Muscle of leg (tissue), 11 donors: ENCODE results near the gene MBOAT2. TPM values are rescaled to one million over a fixed set of nuclear protein-coding genes. Genes with fewer than 3 reads are reported as not detected.
"Not testable (repeated sequence)": the region's sequence is repeated elsewhere in the genome, so short reads cannot be mapped to it uniquely, and the experiment has no call there.

ENCODE experiments used
- DNase-seq: peaks from one replicate; pipeline ENCODE4 v3.0.0; 2013
- H3K27ac ChIP-seq: one replicate; pipeline ENCODE4 v1.5.1; 2013; ENCODE audit warnings: mild to moderate bottlenecking, low read length, control low read depth
- H3K27me3 ChIP-seq: one replicate; pipeline ENCODE4 v1.6.1; 2013; ENCODE audit warnings: low read length; ENCODE audit not compliant: control insufficient read depth, insufficient read depth
- H3K36me3 ChIP-seq: one replicate; pipeline ENCODE4 v1.6.1; 2013; ENCODE audit warnings: low read length; ENCODE audit not compliant: control insufficient read depth, insufficient read depth
- H3K4me1 ChIP-seq: one replicate; pipeline ENCODE4 v1.6.1; 2013; ENCODE audit warnings: low read length; ENCODE audit not compliant: control insufficient read depth, insufficient read depth
- H3K4me3 ChIP-seq: one replicate; pipeline ENCODE4 v1.5.1; 2013; ENCODE audit warnings: low read length, control low read depth
- H3K9me3 ChIP-seq: replicated peaks from 2 replicates; pipeline ENCODE4 v1.6.1; 2013; ENCODE audit warnings: low read depth, low read length; ENCODE audit not compliant: control insufficient read depth
- WGBS: methylation state at CpG from one replicate; pipeline ENCODE4 v1.1.5; 2013; ENCODE audit warnings: missing lambda C conversion rate; ENCODE audit not compliant: insufficient coverage; 5-methylcytosine and 5-hydroxymethylcytosine counted together
- polyA plus RNA-seq, 8 donors: library from polyadenylated mRNA; unstranded; fragments of 120-200 nt; gene quantifications; one replicate each; pipeline versions ENCODE4 v1.2.1 to v1.2.3, GENCODE V29; 2013; ENCODE audit warnings: inconsistent platforms in 1 of 8, low replicate concordance in 1 of 8; ENCODE audit not compliant: insufficient read length in 8 of 8, insufficient read depth in 1 of 8
- total RNA-seq: library from RNA; stranded (reverse); fragments of 120-200 nt; gene quantifications from one replicate; pipeline ENCODE4 v1.2.4, GENCODE V29; 2013

The MBOAT2 gene
- total and polyA plus RNA-seq, 9 donors: 44.1 to 85.5 (median 59.5) TPM

DNA sequence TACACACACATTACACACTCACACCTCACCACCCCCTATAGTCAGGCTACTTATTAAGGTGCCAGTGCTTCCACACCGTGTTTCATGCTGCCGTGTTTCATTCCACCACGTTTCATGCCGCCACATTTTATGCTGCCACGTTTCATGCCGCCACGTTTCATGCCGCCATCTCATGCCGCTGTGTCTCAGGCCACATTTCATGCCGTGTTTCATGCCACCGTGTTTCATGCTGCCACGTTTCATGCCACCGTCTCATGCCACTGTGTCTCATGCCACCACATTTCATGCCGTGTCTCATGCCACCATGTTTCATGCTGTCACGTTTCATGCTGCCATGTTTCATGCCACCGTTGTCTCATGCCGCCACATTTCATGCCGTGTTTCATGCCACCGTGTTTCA, 65.1 kb downstream of the MBOAT2 start:
- Histone ChIP-seq H3K4me3 (no peak overlapping the region), H3K27ac (no peak overlapping the region), H3K36me3 (peaks cover 17% of the 10 kb centered on the region), H3K27me3 (no peaks in the 10 kb centered on the region), H3K9me3 (no peaks in the 10 kb centered on the region), H3K4me1 (no peaks in the 10 kb centered on the region)
- WGBS: 97% methylated on average over 19 of the region's 19 CpGs
- DNase-seq: no peak

DNA sequence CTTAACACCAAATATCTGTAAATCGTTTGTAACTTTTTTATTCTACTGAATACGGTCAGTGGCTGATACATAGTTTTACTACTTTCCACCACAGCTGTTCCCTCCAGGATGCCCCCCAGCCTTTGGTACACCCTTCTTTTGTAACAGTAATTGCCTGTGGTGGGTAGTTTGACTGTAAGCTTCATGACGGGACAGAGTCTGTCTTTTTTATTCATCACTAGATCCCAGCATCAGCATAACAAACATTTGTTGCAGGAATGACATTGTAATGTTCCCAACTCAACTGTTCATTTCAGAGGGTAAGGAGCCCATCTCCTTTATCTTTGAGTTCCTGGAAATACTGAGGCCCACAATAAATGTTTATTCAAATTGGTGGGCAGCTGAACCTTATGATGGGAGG, 67.5 kb downstream of the MBOAT2 start:
- no CpG with 5 or more reads among the region's 3 CpGs for WGBS

GRCh38 chr2:8934338-8934737, 69.1 kb downstream of the MBOAT2 start:
- Histone ChIP-seq H3K27me3 (no peaks in the 10 kb centered on the region), H3K27ac (no peak overlapping the region)

More for the DNA sequence above, 67.5 kb downstream of the MBOAT2 start:
- no peak for DNase-seq
- peaks cover 17% of the 10 kb centered on the region for H3K36me3 ChIP-seq
- no peaks in the 10 kb centered on the region for H3K9me3 ChIP-seq
- no peaks in the 10 kb centered on the region for H3K27me3 ChIP-seq
- no peak overlapping the region for H3K4me3 ChIP-seq
- H3K4me1 ChIP-seq: no peaks in the 10 kb centered on the region
- H3K27ac ChIP-seq: no peak overlapping the region

GRCh38 chr2:8932702-8933101, 70.8 kb downstream of the MBOAT2 start:
- no peak for DNase-seq
- H3K27ac ChIP-seq: no peak overlapping the region
- H3K4me1 ChIP-seq: no peaks in the 10 kb centered on the region
- no CpG with 5 or more reads among the region's 2 CpGs for WGBS
- H3K36me3 ChIP-seq: peaks cover 7% of the 10 kb centered on the region
- no peak overlapping the region for H3K4me3 ChIP-seq
- H3K9me3 ChIP-seq: no peaks in the 10 kb centered on the region
- no peaks in the 10 kb centered on the region for H3K27me3 ChIP-seq

More at GRCh38 chr2:8934338-8934737, 69.1 kb downstream of the MBOAT2 start:
- Histone ChIP-seq H3K9me3 (no peaks in the 10 kb centered on the region), H3K36me3 (peaks cover 14% of the 10 kb centered on the region), H3K4me1 (no peaks in the 10 kb centered on the region), H3K4me3 (no peak overlapping the region)
- DNase-seq: no peak

- not testable (repeated sequence) for H3K36me3 ChIP-seq, H3K4me3 ChIP-seq, DNase-seq, H3K27ac ChIP-seq, H3K27me3 ChIP-seq, H3K4me1 ChIP-seq, H3K9me3 ChIP-seq
- WGBS: 76% methylated on average over 2 of the region's 5 CpGs
These were observed 73.3 kb downstream of the MBOAT2 start for GRCh38 chr2:8930185-8930584.

DNA sequence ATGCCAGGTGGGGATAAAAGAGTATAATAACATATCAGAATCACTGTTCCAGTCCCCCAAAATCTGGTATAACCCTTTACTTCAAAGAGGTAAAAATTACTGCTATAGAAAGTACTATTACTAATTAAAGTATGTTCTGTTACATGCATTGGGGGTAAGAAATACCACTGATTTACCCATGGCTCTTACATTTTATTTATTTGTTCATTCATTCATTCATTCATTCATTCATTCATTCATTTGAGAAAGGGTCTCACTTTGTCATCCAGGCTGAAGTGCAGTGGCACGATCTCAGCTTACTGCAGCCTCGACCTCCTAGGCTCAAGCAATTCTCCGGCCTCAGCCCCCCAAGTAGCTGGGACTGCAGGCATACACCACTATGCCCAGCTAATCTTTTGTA, 74.4 kb downstream of the MBOAT2 start:
- no peak overlapping the region for H3K27ac ChIP-seq
- 80% methylated on average over 3 of the region's 3 CpGs for WGBS
- no peak for DNase-seq

DNA sequence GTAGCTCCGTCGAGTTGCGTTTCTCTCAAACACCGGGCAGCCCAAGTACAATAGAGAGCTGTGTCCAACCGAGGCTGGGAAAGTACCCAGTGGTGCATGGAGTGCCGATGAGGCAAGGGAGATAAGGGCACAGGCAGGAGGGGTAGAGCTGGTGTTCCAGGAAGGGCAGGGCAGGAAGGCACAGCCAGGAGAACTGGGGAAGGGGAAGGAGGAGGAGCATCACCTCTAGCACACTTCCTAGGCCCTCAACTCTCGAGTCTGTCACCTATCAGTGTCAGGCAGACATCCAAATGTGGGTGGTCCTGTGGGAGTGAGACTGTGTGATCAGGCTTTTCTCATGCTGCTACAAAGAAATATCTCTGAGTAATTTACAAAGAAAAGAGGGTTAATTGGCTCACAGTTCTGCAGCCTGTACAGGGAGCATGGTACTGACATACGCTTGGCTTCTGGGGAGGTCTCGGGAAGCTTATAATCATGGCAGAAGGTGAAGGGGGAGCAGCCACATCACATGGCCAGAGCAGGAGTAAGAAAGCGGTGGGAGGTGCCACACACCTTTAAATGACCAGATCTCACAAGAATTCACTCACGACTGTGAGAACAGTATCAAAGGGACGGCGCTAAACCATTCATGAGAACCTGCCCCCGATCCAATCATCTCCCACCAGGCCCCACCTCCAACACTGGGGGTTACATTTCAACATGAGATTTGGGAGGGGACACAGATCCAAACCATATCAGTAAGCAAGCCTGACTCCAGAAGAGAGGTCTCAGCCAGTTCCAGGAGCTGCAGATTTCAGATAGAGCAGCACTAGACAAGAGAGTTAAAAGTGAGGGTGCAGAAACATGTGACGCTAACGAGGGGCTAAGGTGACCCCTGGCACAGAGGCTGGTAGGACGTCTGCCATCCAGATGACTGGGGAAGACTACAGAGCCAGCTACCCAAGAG, 75.7 kb downstream of the MBOAT2 start:
- no peaks in the 10 kb centered on the region for H3K36me3 ChIP-seq
- no peak overlapping the region for H3K27ac ChIP-seq
- no peaks in the 10 kb centered on the region for H3K27me3 ChIP-seq
- DNase-seq: no peak
- no peaks in the 10 kb centered on the region for H3K9me3 ChIP-seq
- H3K4me3 ChIP-seq: no peak overlapping the region
- H3K4me1 ChIP-seq: no peaks in the 10 kb centered on the region
- 82% methylated on average over 10 of the region's 17 CpGs for WGBS

More for the DNA sequence above, 74.4 kb downstream of the MBOAT2 start:
- Histone ChIP-seq H3K9me3 (no peaks in the 10 kb centered on the region), H3K27me3 (no peaks in the 10 kb centered on the region), H3K36me3 (no peaks in the 10 kb centered on the region), H3K4me3 (no peak overlapping the region), H3K4me1 (no peaks in the 10 kb centered on the region)

DNA sequence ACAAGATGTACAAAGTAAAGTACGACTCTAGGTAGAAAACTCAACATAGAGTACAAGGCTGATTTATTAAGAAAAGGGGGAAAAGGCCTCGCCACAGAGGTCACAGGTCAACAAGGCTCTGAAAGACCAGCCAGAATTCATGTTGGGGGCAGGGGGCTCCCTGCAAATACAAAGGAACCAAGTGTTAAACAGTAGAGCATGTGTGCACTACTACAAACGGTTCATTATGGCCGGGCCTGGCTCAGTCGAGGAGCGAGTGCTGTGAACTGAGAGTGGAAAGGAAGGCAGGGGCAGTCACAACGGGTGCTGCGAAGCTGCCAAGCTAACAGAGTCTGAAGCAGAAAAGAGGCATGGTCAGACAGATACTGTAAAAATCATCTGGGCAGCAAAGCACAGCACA, 77.1 kb downstream of the MBOAT2 start:
- 58% methylated on average over 8 of the region's 8 CpGs for WGBS
- peak; percentile 19 for DNase-seq
- H3K27me3 ChIP-seq: no peaks in the 10 kb centered on the region

GRCh38 chr2:8925411-8925810, 78.1 kb downstream of the MBOAT2 start:
- Histone ChIP-seq H3K27me3 (no peaks in the 10 kb centered on the region), H3K9me3 (no peaks in the 10 kb centered on the region), H3K4me3 (no peak overlapping the region), H3K27ac (no peak overlapping the region), H3K4me1 (no peaks in the 10 kb centered on the region), H3K36me3 (no peaks in the 10 kb centered on the region)
- no CpG with 5 or more reads among the region's 2 CpGs for WGBS
- DNase-seq: no peak

More for the DNA sequence above, 77.1 kb downstream of the MBOAT2 start:
- no peaks in the 10 kb centered on the region for H3K9me3 ChIP-seq
- H3K36me3 ChIP-seq: no peaks in the 10 kb centered on the region
- H3K4me1 ChIP-seq: no peaks in the 10 kb centered on the region
- no peak overlapping the region for H3K4me3 ChIP-seq
- no peak overlapping the region for H3K27ac ChIP-seq

DNA sequence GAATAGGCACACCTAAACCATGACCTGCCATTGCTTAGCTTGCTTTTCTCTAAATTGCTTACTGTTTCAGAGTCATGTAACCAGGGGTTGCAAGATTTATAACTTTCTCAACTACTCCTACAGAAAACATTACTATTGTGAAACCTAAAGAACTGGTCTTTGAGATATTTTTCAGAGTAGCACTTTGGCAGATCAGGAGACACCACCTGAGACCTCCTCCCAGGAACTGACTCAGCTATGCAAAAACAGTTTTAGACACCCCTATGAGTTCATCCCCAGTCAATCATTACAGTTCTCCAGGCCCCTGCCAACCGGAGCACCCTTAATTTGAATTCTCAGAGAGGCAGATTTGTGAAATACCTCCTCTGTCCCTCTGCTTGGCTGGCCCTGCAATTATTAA, 80.3 kb downstream of the MBOAT2 start:
- H3K4me1 ChIP-seq: no peaks in the 10 kb centered on the region
- no peaks in the 10 kb centered on the region for H3K27me3 ChIP-seq
- no peak overlapping the region for H3K27ac ChIP-seq
- no peak overlapping the region for H3K4me3 ChIP-seq
- WGBS: 100% methylated on average over 1 of the region's 1 CpG
- no peaks in the 10 kb centered on the region for H3K9me3 ChIP-seq
- no peak for DNase-seq
- no peaks in the 10 kb centered on the region for H3K36me3 ChIP-seq
